ENCODE results near the gene RRM1. TPM values are rescaled to one million over a fixed set of nuclear protein-coding genes. Genes with fewer than 3 reads are reported as not detected.

Gene RRM1
- total RNA-seq, result 100 to 1,000 TPM in 1 of 2 donors, 10 to 100 TPM in 1; 79.2 to 102 TPM
- 128 TPM for polyA plus RNA-seq (2013, experiment 1 of 2)
- polyA plus RNA-seq (2013, experiment 2 of 2), result 129 TPM
- long read RNA-seq, experiment 1, transcript RRM1-201 (19 exons, 3,076 nt), result major isoform, 15 of 55 reads
- long read RNA-seq, experiment 1, partial matches to known transcripts, result 28 of 55 reads
- long read RNA-seq, experiment 1, other reads (novel, unspliced or antisense), result 12 of 55 reads
- long read RNA-seq, experiment 2, transcript RRM1-201 (19 exons, 3,076 nt), result major isoform, 185 of 215 reads
- long read RNA-seq, experiment 2, partial matches to known transcripts, result 20 of 215 reads
- long read RNA-seq, experiment 2, other reads (novel, unspliced or antisense), result 10 of 215 reads
- long read RNA-seq, experiment 3, transcript RRM1-201 (19 exons, 3,076 nt), result major isoform, 487 of 536 reads
- long read RNA-seq, experiment 3, partial matches to known transcripts, result 20 of 536 reads
- long read RNA-seq, experiment 3, other reads (novel, unspliced or antisense), result 29 of 536 reads
- long read RNA-seq, experiment 4, transcript RRM1-201 (19 exons, 3,076 nt), result major isoform, 30 of 53 reads
- long read RNA-seq, experiment 4, partial matches to known transcripts, result 20 of 53 reads
- long read RNA-seq, experiment 4, other reads (novel, unspliced or antisense), result 3 of 53 reads

DNA sequence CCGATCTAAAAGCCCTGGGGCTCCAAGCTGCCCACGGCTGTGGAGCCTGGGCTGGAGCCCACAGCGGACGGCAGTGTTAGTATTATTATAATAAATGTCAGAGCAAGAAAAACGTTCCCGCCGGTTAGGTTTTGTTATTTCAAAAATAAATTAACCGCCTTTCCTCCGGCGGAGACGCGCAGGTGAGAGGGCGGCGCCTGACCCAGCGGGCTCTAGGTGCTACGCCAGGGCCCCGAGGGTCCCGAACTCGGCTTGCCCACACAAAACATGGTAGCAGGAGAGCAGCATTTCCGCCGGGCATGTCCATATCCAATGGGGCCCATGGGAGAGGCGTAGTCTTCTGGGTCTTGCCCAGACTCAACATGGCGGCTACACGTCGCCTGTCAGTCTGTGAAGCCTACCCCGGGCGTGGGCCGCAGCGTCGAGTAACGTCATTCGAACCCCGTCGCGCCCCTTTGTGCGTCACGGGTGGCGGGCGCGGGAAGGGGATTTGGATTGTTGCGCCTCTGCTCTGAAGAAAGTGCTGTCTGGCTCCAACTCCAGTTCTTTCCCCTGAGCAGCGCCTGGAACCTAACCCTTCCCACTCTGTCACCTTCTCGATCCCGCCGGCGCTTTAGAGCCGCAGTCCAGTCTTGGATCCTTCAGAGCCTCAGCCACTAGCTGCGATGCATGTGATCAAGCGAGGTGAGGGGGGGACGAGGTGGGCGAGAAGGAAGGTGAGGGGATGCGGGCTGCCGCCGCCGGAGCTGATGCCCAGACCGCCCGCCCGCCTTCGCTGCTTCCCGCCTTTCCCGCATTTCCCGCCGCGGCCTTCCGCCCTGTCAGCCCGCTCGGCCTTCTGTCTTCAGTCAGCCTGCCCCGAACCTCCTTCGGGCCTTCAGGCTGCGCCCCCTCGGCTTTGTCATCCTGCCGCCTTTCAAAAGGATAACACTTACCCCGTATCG lies at the start of gene RRM1:
Gene RRM1, plus strand, starts transcription at position 452 of the 944 bp plus-strand sequence. Its CDS starts 214 bp downstream, at position 666.
- H3K27me3 Mint-ChIP-seq (ENCODE audit: insufficient read depth), result no peaks in the 10 kb centered on the region
- H3K36me3 Mint-ChIP-seq (ENCODE audit: low read depth), result peaks cover 2% of the 10 kb centered on the region
- peak within 1 kb of the TSS; percentile 98 for H3K27ac Mint-ChIP-seq
- Histone ChIP-seq H3K36me3 (ENCODE audit: control insufficient read depth, insufficient read depth, low read length) (no peaks in the 10 kb centered on the region), H3K4me1 (ENCODE audit: control insufficient read depth, insufficient read depth, low read length) (peaks cover 3% of the 10 kb centered on the region), H3K4me3 (ENCODE audit: low read length) (peak within 1 kb of the TSS; percentile 93), H3K9ac (ENCODE audit: extremely low read depth, low read length, poor library complexity, severe bottlenecking) (peak within 1 kb of the TSS; percentile 85), H3K9me3 (ENCODE audit: control insufficient read depth, low read length) (no peaks in the 10 kb centered on the region), H3K27ac (ENCODE audit: low read depth, low read length) (peak within 1 kb of the TSS; percentile 91), H3K27me3 (ENCODE audit: control insufficient read depth, insufficient read depth, low read length, poor library complexity, severe bottlenecking) (no peaks in the 10 kb centered on the region)
- peak within 1 kb of the TSS; percentile 85 for H3K4me3 Mint-ChIP-seq
- DNase-seq, result peak; percentile 99
- 0 to 1% methylated on average over 28 to 74 of the region's 74 CpGs for WGBS, 2 experiments (ENCODE audit: insufficient coverage in 1 of 2, insufficient read length in 1 of 2)
- no peaks in the 10 kb centered on the region for H3K9me3 Mint-ChIP-seq
- TF ChIP-seq, protein P1, sequence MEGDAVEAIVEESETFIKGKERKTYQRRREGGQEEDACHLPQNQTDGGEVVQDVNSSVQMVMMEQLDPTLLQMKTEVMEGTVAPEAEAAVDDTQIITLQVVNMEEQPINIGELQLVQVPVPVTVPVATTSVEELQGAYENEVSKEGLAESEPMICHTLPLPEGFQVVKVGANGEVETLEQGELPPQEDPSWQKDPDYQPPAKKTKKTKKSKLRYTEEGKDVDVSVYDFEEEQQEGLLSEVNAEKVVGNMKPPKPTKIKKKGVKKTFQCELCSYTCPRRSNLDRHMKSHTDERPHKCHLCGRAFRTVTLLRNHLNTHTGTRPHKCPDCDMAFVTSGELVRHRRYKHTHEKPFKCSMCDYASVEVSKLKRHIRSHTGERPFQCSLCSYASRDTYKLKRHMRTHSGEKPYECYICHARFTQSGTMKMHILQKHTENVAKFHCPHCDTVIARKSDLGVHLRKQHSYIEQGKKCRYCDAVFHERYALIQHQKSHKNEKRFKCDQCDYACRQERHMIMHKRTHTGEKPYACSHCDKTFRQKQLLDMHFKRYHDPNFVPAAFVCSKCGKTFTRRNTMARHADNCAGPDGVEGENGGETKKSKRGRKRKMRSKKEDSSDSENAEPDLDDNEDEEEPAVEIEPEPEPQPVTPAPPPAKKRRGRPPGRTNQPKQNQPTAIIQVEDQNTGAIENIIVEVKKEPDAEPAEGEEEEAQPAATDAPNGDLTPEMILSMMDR (conservative IDR thresholded peaks at IDR 0.05), result no peak
- H3K4me1 Mint-ChIP-seq, result peaks cover 20% of the 10 kb centered on the region

DNA sequence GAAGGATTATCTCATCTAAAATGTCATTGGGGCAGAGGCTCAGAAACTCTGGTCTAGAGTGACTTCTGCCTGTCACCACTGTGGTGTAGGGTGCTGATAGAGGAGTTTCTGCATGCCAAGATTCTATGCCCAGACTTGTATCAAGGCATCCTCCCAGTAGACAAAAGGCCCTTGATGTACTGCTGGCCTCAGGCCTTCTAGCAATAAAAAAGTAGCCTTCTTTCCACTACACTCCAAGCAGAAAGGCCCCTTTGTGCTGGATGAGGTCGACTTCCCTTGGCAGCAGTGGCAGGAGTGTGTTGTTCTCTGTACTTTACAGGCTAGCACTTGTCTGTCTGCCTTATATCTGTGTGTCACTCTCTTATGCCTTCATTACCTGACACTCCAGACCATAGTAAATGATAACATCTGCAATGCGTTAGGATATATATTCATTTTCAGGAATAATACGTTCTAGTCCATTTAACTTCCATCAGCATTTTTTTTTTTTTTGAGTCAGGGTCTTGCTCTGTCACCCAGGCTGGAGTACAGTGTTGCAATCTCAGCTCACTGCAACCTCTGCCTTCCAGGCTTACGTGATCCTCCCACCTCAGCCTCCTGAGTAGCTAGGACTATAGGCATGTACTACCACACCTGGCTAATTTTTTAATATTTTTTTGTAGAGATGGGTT lies 49.5 kb upstream of the RRM1 start:
- Mint-ChIP-seq H3K27me3 (ENCODE audit: insufficient read depth) (no peaks in the 10 kb centered on the region), H3K9me3 (no peaks in the 10 kb centered on the region), H3K36me3 (ENCODE audit: low read depth) (no peaks in the 10 kb centered on the region), H3K27ac (no peak overlapping the region), H3K4me1 (peaks cover 5% of the 10 kb centered on the region), H3K4me3 (no peak overlapping the region)
- no peaks in the 10 kb centered on the region for H3K27me3 ChIP-seq (ENCODE audit: control insufficient read depth, insufficient read depth, low read length, poor library complexity, severe bottlenecking)
- no peaks in the 10 kb centered on the region for H3K4me1 ChIP-seq (ENCODE audit: control insufficient read depth, insufficient read depth, low read length)
- H3K9me3 ChIP-seq (ENCODE audit: control insufficient read depth, low read length), result peaks cover 9% of the 10 kb centered on the region
- no peak overlapping the region for H3K27ac ChIP-seq (ENCODE audit: low read depth, low read length)
- no peak overlapping the region for H3K9ac ChIP-seq (ENCODE audit: extremely low read depth, low read length, poor library complexity, severe bottlenecking)
- DNase-seq, result no peak
- TF ChIP-seq, protein P1 (conservative IDR thresholded peaks at IDR 0.05), result no peak
- 45 to 77% methylated on average over 2 to 4 of the region's 4 CpGs for WGBS, 2 experiments (ENCODE audit: insufficient coverage in 1 of 2, insufficient read length in 1 of 2)
- H3K4me3 ChIP-seq (ENCODE audit: low read length), result no peak overlapping the region
- no peaks in the 10 kb centered on the region for H3K36me3 ChIP-seq (ENCODE audit: control insufficient read depth, insufficient read depth, low read length)

DNA sequence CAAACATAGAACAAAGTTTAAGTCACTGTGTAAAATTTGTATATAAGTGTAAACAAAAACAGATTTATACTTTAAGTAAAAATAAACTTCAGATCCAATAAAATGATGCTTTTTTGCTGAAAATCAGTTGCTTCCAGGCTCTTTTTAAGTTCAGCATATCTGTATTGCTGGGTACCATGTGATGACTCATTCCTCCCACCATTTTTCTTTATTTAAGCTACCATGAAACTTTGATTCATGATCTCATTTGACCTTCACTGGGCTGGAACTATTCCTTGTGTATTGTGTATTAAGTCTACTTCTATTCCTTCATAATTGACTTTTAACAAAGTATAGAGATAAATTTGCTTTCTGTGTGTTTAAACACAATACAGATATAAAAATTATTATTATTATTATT lies 46.3 kb upstream of the RRM1 start:
- Histone ChIP-seq H3K4me3 (ENCODE audit: low read length) (no peak overlapping the region), H3K9me3 (ENCODE audit: control insufficient read depth, low read length) (no peaks in the 10 kb centered on the region), H3K27me3 (ENCODE audit: control insufficient read depth, insufficient read depth, low read length, poor library complexity, severe bottlenecking) (no peaks in the 10 kb centered on the region), H3K9ac (ENCODE audit: extremely low read depth, low read length, poor library complexity, severe bottlenecking) (no peak overlapping the region), H3K27ac (ENCODE audit: low read depth, low read length) (no peak overlapping the region), H3K36me3 (ENCODE audit: control insufficient read depth, insufficient read depth, low read length) (no peaks in the 10 kb centered on the region), H3K4me1 (ENCODE audit: control insufficient read depth, insufficient read depth, low read length) (no peaks in the 10 kb centered on the region)
- TF ChIP-seq, protein P1 (conservative IDR thresholded peaks at IDR 0.05), result no peak
- H3K4me1 Mint-ChIP-seq, result peaks cover 5% of the 10 kb centered on the region
- no peaks in the 10 kb centered on the region for H3K27me3 Mint-ChIP-seq (ENCODE audit: insufficient read depth)
- DNase-seq, result no peak
- H3K9me3 Mint-ChIP-seq, result peaks cover 12% of the 10 kb centered on the region
- H3K36me3 Mint-ChIP-seq (ENCODE audit: low read depth), result peaks cover 7% of the 10 kb centered on the region
- H3K27ac Mint-ChIP-seq, result no peak overlapping the region
- H3K4me3 Mint-ChIP-seq, result no peak overlapping the region

Data from endodermal cell (in vitro differentiated cells).